Left lung (tissue), 10 donors: ENCODE data around the gene SCLY. TPM values are rescaled to one million over a fixed set of nuclear protein-coding genes. Genes with fewer than 3 reads are reported as not detected.

Experiments used
- ATAC-seq: fragments of 200-7000 bp; cut with Tn5 transposase; one replicate; pipeline ENCODE4 v1.9.1; 2020; ENCODE audit warnings: moderate library complexity
- DNase-seq, 4 donors: peaks; one replicate each; pipeline ENCODE4 v3.0.0-alpha.2; 2013 to 2020
- H3K27ac ChIP-seq, 2 donors: fragments of 200-600 bp; sonication (generic) in 1 of 2; one replicate each; pipeline versions ENCODE4 v1.5.0 to v1.8.0; 2020 to 2021
- H3K27me3 ChIP-seq, 2 donors: fragments of 200-600 bp; sonication (generic) in 1 of 2; one replicate each; pipeline versions ENCODE4 v1.5.0 to v1.8.0; 2020 to 2021
- H3K36me3 ChIP-seq, 2 donors: fragments of 200-600 bp; sonication (generic) in 1 of 2; one replicate each; pipeline versions ENCODE4 v1.5.0 to v1.8.0; 2020 to 2021
- H3K4me1 ChIP-seq, 2 donors: fragments of 200-600 bp; one replicate each; pipeline ENCODE4 v1.8.0; 2021
- H3K4me3 ChIP-seq, 2 donors: fragments of 200-600 bp; sonication (generic) in 1 of 2; one replicate each; pipeline versions ENCODE4 v1.5.0 to v1.8.0; 2020 to 2021; ENCODE audit warnings: mild to moderate bottlenecking in 1 of 2
- H3K9me3 ChIP-seq, 2 donors: fragments of 200-600 bp; sonication (generic) in 1 of 2; one replicate each; pipeline versions ENCODE4 v1.5.0 to v1.8.0; 2020 to 2021
- CTCF ChIP-seq, 2 donors: fragments of 200-600 bp; sonication (generic) in 1 of 2; IDR thresholded peaks; one replicate each; pipeline versions ENCODE4 v1.5.0 to v1.8.0; 2021; ENCODE audit warnings: antibody characterized with exemption in 2 of 2
- intact Hi-C, 2 donors: fragments of 100-400 bp; cut with DNase I; formaldehyde crosslinking; loops; one replicate each; pipeline versions ENCODE4 v1.11.2 to v1.14.2; 2022
- polyA plus RNA-seq, 6 donors: library from polyadenylated mRNA; unstranded; fragments of 120-200 nt; gene quantifications; one replicate each; pipeline ENCODE4 v1.2.1, GENCODE V29; 2013; ENCODE audit not compliant: insufficient read length in 6 of 6
- total RNA-seq, 2 donors: library from RNA; stranded (reverse); fragmentation: NEBNext Ultra II Directional; extraction: Animal tissue kit (Norgen Biotek cat#: 25700); gene quantifications; one replicate each; pipeline ENCODE4 v1.2.1, GENCODE V29; 2021
- donor health status: DM: no; HTN: yes; CAD: no.
- donor health status: DM: no; HTN: no; CAD: no.

SCLY gene
- total and polyA plus RNA-seq, 8 donors: 10.9 to 20.9 (median 15.2) TPM

GRCh38 chr2:238105506-238106338 is 44.9 kb downstream of the SCLY start:
- H3K4me1 ChIP-seq: no peaks in the 10 kb centered on the region
- no peaks in the 10 kb centered on the region for H3K36me3 ChIP-seq
- no peaks in the 10 kb centered on the region for H3K9me3 ChIP-seq
- H3K4me3 ChIP-seq: no peak overlapping the region
- H3K27me3 ChIP-seq: peaks cover 0 to 34% of the 10 kb centered on the region in 2 donors
- ATAC-seq (no peak), DNase-seq (peak in 2 of 4 donors; percentile 27 to 72)
- TF ChIP-seq CTCF (IDR thresholded peaks at IDR 0.05): no peak
- no peak overlapping the region for H3K27ac ChIP-seq
- intact Hi-C loops: no loop called here

- ATAC-seq (no peak), DNase-seq (peak in 2 of 4 donors; percentile 24 to 71)
- H3K36me3 ChIP-seq: no peaks in the 10 kb centered on the region
- H3K9me3 ChIP-seq: no peaks in the 10 kb centered on the region
- peaks cover 0 to 34% of the 10 kb centered on the region in 2 donors for H3K27me3 ChIP-seq
- intact Hi-C loops: no loop called here
- H3K4me1 ChIP-seq: no peaks in the 10 kb centered on the region
- no peak for TF ChIP-seq CTCF (IDR thresholded peaks at IDR 0.05)
- H3K4me3 ChIP-seq: no peak overlapping the region
- H3K27ac ChIP-seq: no peak overlapping the region
Measured at GRCh38 chr2:238106339-238106697, 45.5 kb downstream of the SCLY start.

- no peak for ATAC-seq
- Histone ChIP-seq H3K4me3 (no peak overlapping the region), H3K27me3 (peaks cover 0 to 34% of the 10 kb centered on the region in 2 donors), H3K27ac (no peak overlapping the region), H3K4me1 (no peaks in the 10 kb centered on the region), H3K36me3 (no peaks in the 10 kb centered on the region), H3K9me3 (no peaks in the 10 kb centered on the region)
- intact Hi-C loops: no loop called here
- no peak for TF ChIP-seq CTCF (IDR thresholded peaks at IDR 0.05)
- peak in 2 of 4 donors; percentile 31 to 77 for DNase-seq
Measured at GRCh38 chr2:238106698-238107524, 46.1 kb downstream of the SCLY start.

GRCh38 chr2:238107525-238108422 is 47.0 kb downstream of the SCLY start:
- peak; percentile 49 for ATAC-seq
- H3K4me3 ChIP-seq: no peak overlapping the region

More at GRCh38 chr2:238107525-238108422, 47.0 kb downstream of the SCLY start:
- Histone ChIP-seq H3K27me3 (peaks cover 0 to 34% of the 10 kb centered on the region in 2 donors), H3K9me3 (no peaks in the 10 kb centered on the region), H3K4me1 (no peaks in the 10 kb centered on the region), H3K36me3 (no peaks in the 10 kb centered on the region), H3K27ac (no peak overlapping the region)
- intact Hi-C loops: no loop called here
- no peak for TF ChIP-seq CTCF (IDR thresholded peaks at IDR 0.05)
- peak in 2 of 4 donors; percentile 37 to 53 for DNase-seq
